A673 (cell line): ENCODE results near the gene SP2.

Experiments
- CTCF ChIP-seq: fragments of 300-800, 200-600 bp; sonication (generic); conservative IDR thresholded peaks from 2 replicates; pipeline ENCODE4 v1.5.1; 2017; ENCODE audit warnings: low read depth, mild to moderate bottlenecking, antibody characterized with exemption, low read length, moderate library complexity, mixed read lengths
- EZH2 ChIP-seq: fragments of 200-600 bp; sonication (generic); IDR thresholded peaks from 2 replicates; pipeline ENCODE4 v1.6.1; 2017; ENCODE audit warnings: borderline replicate concordance, low read depth, mild to moderate bottlenecking, mixed read lengths, antibody characterized with exemption, low read length; ENCODE audit not compliant: poor library complexity, severe bottlenecking

- TF ChIP-seq CTCF, result no peak
- no peak for TF ChIP-seq EZH2
Observed at GRCh38 chr17:47907932-47908562, 12.0 kb downstream of the SP2 start.
